ENCODE data around the gene PEMT.

The PEMT gene

GRCh38 chr17:17564896-17565295 is 26.6 kb downstream of the PEMT start:
- TF ChIP-seq, protein P1, sequence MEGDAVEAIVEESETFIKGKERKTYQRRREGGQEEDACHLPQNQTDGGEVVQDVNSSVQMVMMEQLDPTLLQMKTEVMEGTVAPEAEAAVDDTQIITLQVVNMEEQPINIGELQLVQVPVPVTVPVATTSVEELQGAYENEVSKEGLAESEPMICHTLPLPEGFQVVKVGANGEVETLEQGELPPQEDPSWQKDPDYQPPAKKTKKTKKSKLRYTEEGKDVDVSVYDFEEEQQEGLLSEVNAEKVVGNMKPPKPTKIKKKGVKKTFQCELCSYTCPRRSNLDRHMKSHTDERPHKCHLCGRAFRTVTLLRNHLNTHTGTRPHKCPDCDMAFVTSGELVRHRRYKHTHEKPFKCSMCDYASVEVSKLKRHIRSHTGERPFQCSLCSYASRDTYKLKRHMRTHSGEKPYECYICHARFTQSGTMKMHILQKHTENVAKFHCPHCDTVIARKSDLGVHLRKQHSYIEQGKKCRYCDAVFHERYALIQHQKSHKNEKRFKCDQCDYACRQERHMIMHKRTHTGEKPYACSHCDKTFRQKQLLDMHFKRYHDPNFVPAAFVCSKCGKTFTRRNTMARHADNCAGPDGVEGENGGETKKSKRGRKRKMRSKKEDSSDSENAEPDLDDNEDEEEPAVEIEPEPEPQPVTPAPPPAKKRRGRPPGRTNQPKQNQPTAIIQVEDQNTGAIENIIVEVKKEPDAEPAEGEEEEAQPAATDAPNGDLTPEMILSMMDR (IDR thresholded peaks at IDR 0.05), result no peak
- DNase-seq (ENCODE audit: low spot score), result no peak
- Histone ChIP-seq H3K27ac (peak overlapping the region in 1 of 2 donors; percentile 86), H3K4me3 (no peak overlapping the region)

DNA sequence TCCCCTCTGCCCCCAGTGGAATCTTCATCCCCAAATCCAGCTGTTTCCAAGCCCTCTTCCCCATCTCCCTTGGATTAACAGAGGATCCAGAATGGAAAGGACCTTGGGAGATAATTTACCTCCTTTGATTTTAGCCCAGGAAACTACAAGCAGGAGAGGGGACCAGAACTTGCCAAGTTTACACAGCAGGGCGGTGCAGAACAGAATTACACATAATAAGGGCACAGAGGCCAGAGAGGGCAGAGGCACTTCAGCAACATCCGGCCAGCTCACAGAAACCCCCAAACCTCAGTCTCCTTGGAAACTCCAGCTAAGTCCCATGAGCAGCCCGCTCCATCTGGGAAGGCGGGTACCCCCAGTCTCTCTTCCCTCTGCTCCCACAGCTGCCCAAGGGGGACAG is 27.2 kb downstream of the PEMT start:
- no peak for DNase-seq (ENCODE audit: low spot score)
- no peak overlapping the region for H3K4me3 ChIP-seq
- H3K27ac ChIP-seq, result no peak overlapping the region
- TF ChIP-seq, protein P1 (IDR thresholded peaks at IDR 0.05), result no peak

DNA sequence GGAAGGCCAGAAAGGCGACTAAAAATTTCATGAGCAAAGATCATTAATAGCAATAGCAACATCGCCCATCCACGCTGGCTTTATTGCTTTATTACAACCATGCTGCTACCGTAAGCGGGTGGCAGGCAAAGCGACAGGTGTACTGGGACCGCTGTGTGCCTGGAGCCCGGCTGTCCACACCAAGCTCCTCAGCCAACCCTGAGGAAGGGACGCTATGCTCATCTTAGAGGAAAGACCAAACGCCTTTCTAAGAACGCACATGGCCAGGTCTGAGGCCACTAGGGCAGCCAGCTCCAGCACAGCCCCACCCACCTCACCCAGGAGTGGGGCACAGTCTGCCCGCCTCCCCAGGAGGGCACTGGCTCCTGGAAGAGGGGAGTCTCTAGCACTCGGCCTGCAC is 28.0 kb downstream of the PEMT start:
- DNase-seq (ENCODE audit: low spot score), result no peak
- H3K27ac ChIP-seq, result no peak overlapping the region
- no peak overlapping the region for H3K4me3 ChIP-seq
- TF ChIP-seq, protein P1 (IDR thresholded peaks at IDR 0.05), result no peak

- H3K4me3 ChIP-seq, result no peak overlapping the region
- TF ChIP-seq, protein P1 (IDR thresholded peaks at IDR 0.05), result no peak
Observed at GRCh38 chr17:17562146-17562511, 29.4 kb downstream of the PEMT start.

DNA sequence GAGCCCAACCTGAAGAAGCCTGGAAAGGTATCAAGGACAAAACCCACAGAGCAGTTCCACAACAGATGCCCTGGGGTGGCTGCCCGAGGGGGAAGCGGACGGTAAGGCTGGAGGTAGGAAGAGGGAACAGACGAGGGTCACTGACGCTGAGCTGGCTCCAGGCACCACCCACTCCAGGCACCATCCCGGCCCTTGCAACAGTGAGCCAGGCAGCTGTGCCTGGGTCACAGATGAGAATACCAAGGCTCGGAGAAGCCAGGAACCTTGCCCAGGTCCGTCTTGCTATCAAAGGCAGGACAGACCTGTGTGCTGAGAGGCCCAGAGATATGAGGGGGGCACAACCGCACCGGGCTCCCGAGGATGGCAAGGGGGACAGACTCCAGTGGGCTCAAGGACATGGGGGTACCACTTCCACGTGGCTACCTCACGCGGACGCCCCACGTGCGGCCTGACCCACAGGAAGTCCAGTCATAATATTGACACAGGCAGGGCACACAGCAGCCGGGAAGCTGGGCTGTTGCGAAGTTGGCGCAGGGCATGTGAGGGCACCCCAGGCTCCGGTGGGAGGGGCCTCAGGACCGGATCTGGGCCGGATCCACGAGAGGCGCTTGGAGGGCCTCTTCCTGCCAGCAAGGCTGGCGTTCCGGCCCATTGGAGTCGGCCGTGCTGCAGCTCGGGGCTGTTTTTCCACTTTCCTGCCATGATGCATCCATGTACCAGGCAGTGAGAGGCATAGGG is 29.9 kb downstream of the PEMT start:
- TF ChIP-seq, protein P1 (IDR thresholded peaks at IDR 0.05), result no peak
- no peak for DNase-seq (ENCODE audit: low spot score)
- Histone ChIP-seq H3K27ac (peak overlapping the region in 1 of 2 donors; percentile 26), H3K4me3 (no peak overlapping the region)

More at GRCh38 chr17:17562146-17562511, 29.4 kb downstream of the PEMT start:
- H3K27ac ChIP-seq, result no peak overlapping the region
- DNase-seq (ENCODE audit: low spot score), result no peak

GRCh38 chr17:17560975-17561374 is 30.5 kb downstream of the PEMT start:
- H3K27ac ChIP-seq, result peak overlapping the region in 1 of 2 donors; percentile 3
- TF ChIP-seq, protein P1 (IDR thresholded peaks at IDR 0.05), result no peak

DNA sequence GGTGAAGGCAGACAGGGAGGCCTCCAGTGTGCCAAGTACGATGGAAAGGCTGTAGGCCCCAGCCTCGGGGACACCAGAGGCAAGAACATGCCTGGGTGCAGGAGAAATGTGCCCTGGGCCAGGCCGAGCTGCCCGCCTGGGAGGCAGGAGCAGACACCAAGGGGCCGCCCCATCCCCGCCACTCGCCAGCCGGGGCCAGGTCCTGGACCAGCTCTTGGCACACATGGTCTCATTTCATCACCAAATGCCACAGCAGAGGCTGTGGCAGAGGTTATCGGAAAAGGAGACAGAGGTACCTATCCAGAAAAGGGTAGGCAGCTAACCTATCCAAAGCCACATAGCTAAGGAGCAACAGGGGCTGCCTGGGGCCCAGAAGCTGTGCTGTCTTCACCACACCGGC is 31.3 kb downstream of the PEMT start:
- Histone ChIP-seq H3K27ac (no peak overlapping the region), H3K4me3 (no peak overlapping the region)
- TF ChIP-seq, protein P1 (IDR thresholded peaks at IDR 0.05), result no peak
- DNase-seq (ENCODE audit: low spot score), result no peak

More at GRCh38 chr17:17560975-17561374, 30.5 kb downstream of the PEMT start:
- no peak overlapping the region for H3K4me3 ChIP-seq
- DNase-seq (ENCODE audit: low spot score), result no peak
